DMS114 treated with DMSO at 0.1 percent for 48 hours (cell line): Measurements from ENCODE around the gene HEATR3.
A peak's percentile ranks its signal among the peaks of the same experiment; 100 is the strongest.

Source experiments
- DNase-seq: peaks from one replicate; lab custom pipeline; 2025; ENCODE audit not compliant: unreplicated experiment; lab: John Stamatoyannopoulos, UW

Gene HEATR3

GRCh38 chr16:50050802-50051201 lies 15.0 kb upstream of the HEATR3 start:
- DNase-seq: no peak

- no peak for DNase-seq
Measured at GRCh38 chr16:50056226-50056625, 9.5 kb upstream of the HEATR3 start.

GRCh38 chr16:50058091-50058771 lies 7.5 kb upstream of the HEATR3 start:
- DNase-seq: no peak

- DNase-seq: no peak
Measured at GRCh38 chr16:50059111-50059510, 6.7 kb upstream of the HEATR3 start.

- DNase-seq: no peak
Measured at GRCh38 chr16:50059669-50060068, 6.1 kb upstream of the HEATR3 start.

GRCh38 chr16:50061326-50061725 lies 4.4 kb upstream of the HEATR3 start:
- DNase-seq: no peak

GRCh38 chr16:50065241-50065623 lies 538 bp upstream of the HEATR3 start:
- DNase-seq: no peak

- DNase-seq: no peak
Measured at GRCh38 chr16:50066482-50067289, 916 bp downstream of the HEATR3 start.

GRCh38 chr16:50067290-50067853 lies 1.6 kb downstream of the HEATR3 start:
- peak; percentile 30 for DNase-seq

GRCh38 chr16:50068550-50068949 lies 2.8 kb downstream of the HEATR3 start:
- no peak for DNase-seq

- DNase-seq: no peak
Measured at GRCh38 chr16:50069060-50069459, 3.3 kb downstream of the HEATR3 start.

- DNase-seq: no peak
Measured at GRCh38 chr16:50071075-50071671, 5.4 kb downstream of the HEATR3 start.

- no peak for DNase-seq
Measured at GRCh38 chr16:50072730-50073129, 7.0 kb downstream of the HEATR3 start.

- no peak for DNase-seq
Measured at GRCh38 chr16:50079397-50080140, 13.8 kb downstream of the HEATR3 start.

- DNase-seq: no peak
Measured at GRCh38 chr16:50081428-50082018, 15.8 kb downstream of the HEATR3 start.

GRCh38 chr16:50083996-50084395 lies 18.2 kb downstream of the HEATR3 start:
- DNase-seq: no peak

GRCh38 chr16:50086176-50086575 lies 20.4 kb downstream of the HEATR3 start:
- DNase-seq: no peak

GRCh38 chr16:50088302-50088701 lies 22.5 kb downstream of the HEATR3 start:
- no peak for DNase-seq

- DNase-seq: no peak
Measured at GRCh38 chr16:50092891-50093290, 27.1 kb downstream of the HEATR3 start.

GRCh38 chr16:50093607-50094539 lies 28.1 kb downstream of the HEATR3 start:
- no peak for DNase-seq
